ENCODE results near the gene CELF2. TPM values are rescaled to one million over a fixed set of nuclear protein-coding genes. Genes with fewer than 3 reads are reported as not detected.

The CELF2 gene
- total and polyA plus RNA-seq, 2 experiments from 2014 or later, result 16.6 to 26.9 TPM

GRCh38 chr10:10975647-10976046 is 42.0 kb upstream of the CELF2 start:
- WGBS (ENCODE audit: low lambda C conversion rate, missing lambda C conversion rate), result 94% methylated on average over 2 of the region's 2 CpGs
- H3K79me2 ChIP-seq, result no peaks in the 10 kb centered on the region
- no peaks in the 10 kb centered on the region for H3K36me3 ChIP-seq (replicated peaks; ENCODE audit: insufficient read depth, low read depth)
- no peak overlapping the region for H3K4me2 ChIP-seq
- H4K20me1 ChIP-seq (ENCODE audit: insufficient read depth, poor library complexity, severe bottlenecking), result no peaks in the 10 kb centered on the region
- H3K4me3 ChIP-seq, result no peak overlapping the region
- no peaks in the 10 kb centered on the region for H3K9me3 ChIP-seq (ENCODE audit: low read depth)
- peaks cover 3% of the 10 kb centered on the region for H3K4me1 ChIP-seq (ENCODE audit: insufficient read depth)
- H3K27ac ChIP-seq, result no peak overlapping the region
- H2AFZ ChIP-seq, result no peak overlapping the region
- no peak for DNase-seq (ENCODE audit: low spot score)
- no peak for TF ChIP-seq EZH2phosphoT487 (IDR thresholded peaks at IDR 0.05; ENCODE audit: low read depth, severe bottlenecking, unreplicated experiment)
- TF ChIP-seq CTCF (IDR thresholded peaks at IDR 0.05; ENCODE audit: poor library complexity), result no peak
- TF ChIP-seq EZH2 (IDR thresholded peaks at IDR 0.05; ENCODE audit: borderline replicate concordance), result no peak
- peaks cover 6% of the 10 kb centered on the region for H3K27me3 ChIP-seq
- no peaks in the 10 kb centered on the region for H3K9me2 ChIP-seq (replicated peaks; ENCODE audit: insufficient read depth)

- no peak overlapping the region for H3K27ac ChIP-seq
- H3K27me3 ChIP-seq, result peaks cover 6% of the 10 kb centered on the region
- DNase-seq (ENCODE audit: low spot score), result no peak
Observed at GRCh38 chr10:10976652-10977051, 41.0 kb upstream of the CELF2 start.

GRCh38 chr10:10977226-10977956 is 40.3 kb upstream of the CELF2 start:
- no peak for DNase-seq (ENCODE audit: low spot score)
- Histone ChIP-seq H3K9me2 (replicated peaks; ENCODE audit: insufficient read depth) (no peaks in the 10 kb centered on the region), H2AFZ (no peak overlapping the region), H3K36me3 (replicated peaks; ENCODE audit: insufficient read depth, low read depth) (no peaks in the 10 kb centered on the region), H3K79me2 (no peaks in the 10 kb centered on the region), H3K27ac (no peak overlapping the region), H3K4me1 (ENCODE audit: insufficient read depth) (peaks cover 3% of the 10 kb centered on the region), H4K20me1 (ENCODE audit: insufficient read depth, poor library complexity, severe bottlenecking) (no peaks in the 10 kb centered on the region), H3K4me2 (no peak overlapping the region), H3K4me3 (no peak overlapping the region), H3K27me3 (peaks cover 6% of the 10 kb centered on the region), H3K9me3 (ENCODE audit: low read depth) (no peaks in the 10 kb centered on the region)
- TF ChIP-seq EZH2phosphoT487 (IDR thresholded peaks at IDR 0.05; ENCODE audit: low read depth, severe bottlenecking, unreplicated experiment) (no peak), EZH2 (IDR thresholded peaks at IDR 0.05; ENCODE audit: borderline replicate concordance) (no peak), CTCF (IDR thresholded peaks at IDR 0.05; ENCODE audit: poor library complexity) (no peak)
- 52% methylated on average over 2 of the region's 2 CpGs for WGBS (ENCODE audit: low lambda C conversion rate, missing lambda C conversion rate)

More at GRCh38 chr10:10976652-10977051, 41.0 kb upstream of the CELF2 start:
- Histone ChIP-seq H3K9me2 (replicated peaks; ENCODE audit: insufficient read depth) (no peaks in the 10 kb centered on the region), H3K9me3 (ENCODE audit: low read depth) (no peaks in the 10 kb centered on the region), H3K4me3 (no peak overlapping the region), H4K20me1 (ENCODE audit: insufficient read depth, poor library complexity, severe bottlenecking) (no peaks in the 10 kb centered on the region), H3K4me2 (no peak overlapping the region), H2AFZ (no peak overlapping the region), H3K4me1 (ENCODE audit: insufficient read depth) (peaks cover 3% of the 10 kb centered on the region), H3K79me2 (no peaks in the 10 kb centered on the region), H3K36me3 (replicated peaks; ENCODE audit: insufficient read depth, low read depth) (no peaks in the 10 kb centered on the region)
- 90% methylated on average over 4 of the region's 4 CpGs for WGBS (ENCODE audit: low lambda C conversion rate, missing lambda C conversion rate)
- TF ChIP-seq EZH2phosphoT487 (IDR thresholded peaks at IDR 0.05; ENCODE audit: low read depth, severe bottlenecking, unreplicated experiment), result no peak
- TF ChIP-seq EZH2 (IDR thresholded peaks at IDR 0.05; ENCODE audit: borderline replicate concordance), result no peak
- TF ChIP-seq CTCF (IDR thresholded peaks at IDR 0.05; ENCODE audit: poor library complexity), result no peak

Measured in hepatocyte (in vitro differentiated cells).